T-helper 17 cell (primary cell): ENCODE data around the gene KATNAL2. TPM values are rescaled to one million over a fixed set of nuclear protein-coding genes. Genes with fewer than 3 reads are reported as not detected.
A peak's percentile ranks its signal among the peaks of the same experiment; 100 is the strongest.

Source experiments
- ATAC-seq: fragments of 150-1000 bp; cut with Tn5 transposase; 2 replicates; pipeline ENCODE4 v1.10.0; 2021; ENCODE audit warnings: mild to moderate bottlenecking, moderate library complexity
- DNase-seq, 3 donors: peaks; one replicate each; pipeline versions ENCODE4 v3.0.0 to v3.0.0-alpha.2; 2020 to 2021
- H3K9me3 ChIP-seq: one replicate; pipeline ENCODE4 v1.7.0; 2013; ENCODE audit warnings: low read length, mild to moderate bottlenecking; ENCODE audit not compliant: control insufficient read depth, poor library complexity, severe bottlenecking
- H3K27ac Mint-ChIP-seq: one replicate; pipeline ENCODE4 v1.8.0; 2022; ENCODE audit warnings: mild to moderate bottlenecking, moderate library complexity, mixed read lengths
- H3K27me3 Mint-ChIP-seq: one replicate; pipeline ENCODE4 v1.8.0; 2022; ENCODE audit warnings: mixed read lengths
- H3K36me3 Mint-ChIP-seq: one replicate; pipeline ENCODE4 v1.8.0; 2022; ENCODE audit warnings: low read depth, mixed read lengths
- H3K4me1 Mint-ChIP-seq: one replicate; pipeline ENCODE4 v1.8.0; 2022; ENCODE audit warnings: mild to moderate bottlenecking, mixed read lengths
- H3K4me3 Mint-ChIP-seq: one replicate; pipeline ENCODE4 v1.8.0; 2022; ENCODE audit warnings: mild to moderate bottlenecking, moderate library complexity, mixed read lengths
- total RNA-seq, 4 donors: library from RNA in 2 of 4; stranded (reverse) in 2 of 4; gene quantifications; one replicate each; pipeline ENCODE4 v1.2.3 and lab custom pipeline; 2022 to 2026

The KATNAL2 gene, protein sequence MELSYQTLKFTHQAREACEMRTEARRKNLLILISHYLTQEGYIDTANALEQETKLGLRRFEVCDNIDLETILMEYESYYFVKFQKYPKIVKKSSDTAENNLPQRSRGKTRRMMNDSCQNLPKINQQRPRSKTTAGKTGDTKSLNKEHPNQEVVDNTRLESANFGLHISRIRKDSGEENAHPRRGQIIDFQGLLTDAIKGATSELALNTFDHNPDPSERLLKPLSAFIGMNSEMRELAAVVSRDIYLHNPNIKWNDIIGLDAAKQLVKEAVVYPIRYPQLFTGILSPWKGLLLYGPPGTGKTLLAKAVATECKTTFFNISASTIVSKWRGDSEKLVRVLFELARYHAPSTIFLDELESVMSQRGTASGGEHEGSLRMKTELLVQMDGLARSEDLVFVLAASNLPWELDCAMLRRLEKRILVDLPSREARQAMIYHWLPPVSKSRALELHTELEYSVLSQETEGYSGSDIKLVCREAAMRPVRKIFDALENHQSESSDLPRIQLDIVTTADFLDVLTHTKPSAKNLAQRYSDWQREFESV
- under 1 TPM; 0.86 to 0.97 TPM for total RNA-seq
- 1.0 to 1.1 reads per million in 2 donors for total RNA-seq (lab: John Stamatoyannopoulos, UW)

DNA sequence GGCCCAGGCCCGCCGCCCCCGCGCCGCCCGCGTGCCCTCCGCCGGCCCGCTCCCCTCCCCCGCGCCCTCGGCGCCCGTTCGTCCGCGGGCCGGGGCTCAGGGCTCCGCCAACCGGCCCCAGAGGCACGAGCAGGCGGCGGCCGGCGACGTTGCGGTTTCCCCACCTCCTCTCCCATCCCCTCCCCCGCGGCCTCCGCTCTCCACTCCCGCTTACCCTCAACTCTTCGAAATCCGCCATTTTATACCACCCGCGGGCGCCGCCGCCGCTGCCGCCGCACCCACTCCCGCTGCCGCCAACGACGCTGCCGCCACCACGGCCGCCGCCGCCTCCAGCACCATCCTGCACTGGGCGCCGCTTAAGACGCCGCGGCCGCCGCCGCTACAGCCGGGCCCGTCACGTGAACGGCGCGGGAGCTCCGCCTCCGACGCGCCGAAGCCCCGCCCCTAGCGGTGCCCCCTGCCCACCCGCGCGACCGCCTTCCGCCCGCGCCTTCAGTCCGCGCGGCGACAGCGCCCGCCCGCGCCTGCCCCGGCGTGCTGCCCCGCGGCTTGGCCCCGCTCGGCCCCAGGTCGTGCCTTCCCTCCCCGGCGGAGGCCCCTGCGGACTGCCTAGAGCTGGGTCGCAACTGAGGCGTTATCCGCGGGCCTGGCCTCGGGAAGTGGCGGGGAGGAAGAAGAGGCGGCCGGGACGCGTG is at the start of gene KATNAL2, which contains the start of gene PIAS2:
KATNAL2 (plus strand) TSS at position 495 of the 695 bp plus-strand sequence. CDS start 29,271 bp downstream, outside the sequence.
PIAS2 (minus strand) TSS at position 400 of the 695 bp plus-strand sequence; CDS start at position 238, 162 bp downstream.
- no peaks in the 10 kb centered on the region for H3K27me3 Mint-ChIP-seq
- H3K4me1 Mint-ChIP-seq, result peaks cover 32% of the 10 kb centered on the region
- peak within 1 kb of the TSS; percentile 86 for H3K27ac Mint-ChIP-seq
- DNase-seq, result peak; percentile 55 to 70 (median 69)
- H3K9me3 ChIP-seq, result no peaks in the 10 kb centered on the region
- peak; percentile 89 for ATAC-seq
- H3K36me3 Mint-ChIP-seq, result no peaks in the 10 kb centered on the region
- peak within 1 kb of the TSS; percentile 88 for H3K4me3 Mint-ChIP-seq

DNA sequence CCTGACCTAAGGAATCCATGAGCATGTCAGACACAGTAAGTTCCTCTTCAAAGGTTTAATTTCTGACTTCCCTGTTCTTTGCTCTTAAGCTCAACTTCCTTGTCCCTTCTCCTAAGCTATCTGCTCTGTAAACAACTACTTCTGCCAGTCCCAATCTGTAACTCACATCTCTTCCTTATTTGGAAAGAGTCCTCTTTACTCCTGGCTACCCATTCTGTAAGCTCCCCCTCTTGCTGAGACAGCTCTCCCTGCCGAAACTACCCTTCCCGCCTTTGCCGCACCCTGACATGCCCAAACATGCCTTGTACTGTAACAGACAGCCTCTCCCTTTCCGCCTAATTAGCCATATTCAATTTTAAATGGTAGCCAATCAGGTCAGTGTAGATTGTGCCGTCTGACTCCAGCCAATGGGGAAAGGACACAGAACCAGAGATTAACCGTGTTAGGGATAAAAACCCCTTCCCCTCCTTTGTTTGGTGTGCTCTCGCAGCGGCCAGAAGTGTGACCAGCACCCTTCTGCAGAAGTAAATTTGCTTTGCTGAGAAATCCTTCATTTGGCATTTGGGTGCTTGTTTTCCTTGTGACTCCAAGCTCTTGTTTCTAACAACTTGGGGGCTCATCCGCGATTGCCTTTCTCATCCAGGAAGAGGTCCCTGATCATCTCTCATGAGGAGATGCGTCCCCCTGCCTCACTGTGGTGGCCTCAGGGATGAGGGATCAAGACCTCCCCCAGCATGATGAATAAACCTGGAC is 49.1 kb upstream of the KATNAL2 start:
- DNase-seq (no peak), ATAC-seq (no peak)
- peaks cover 3% of the 10 kb centered on the region for H3K9me3 ChIP-seq
- peaks cover 2% of the 10 kb centered on the region for H3K4me1 Mint-ChIP-seq
- no peak overlapping the region for H3K27ac Mint-ChIP-seq
- no peaks in the 10 kb centered on the region for H3K27me3 Mint-ChIP-seq
- H3K4me3 Mint-ChIP-seq, result no peak overlapping the region
- H3K36me3 Mint-ChIP-seq, result peaks cover 2% of the 10 kb centered on the region

DNA sequence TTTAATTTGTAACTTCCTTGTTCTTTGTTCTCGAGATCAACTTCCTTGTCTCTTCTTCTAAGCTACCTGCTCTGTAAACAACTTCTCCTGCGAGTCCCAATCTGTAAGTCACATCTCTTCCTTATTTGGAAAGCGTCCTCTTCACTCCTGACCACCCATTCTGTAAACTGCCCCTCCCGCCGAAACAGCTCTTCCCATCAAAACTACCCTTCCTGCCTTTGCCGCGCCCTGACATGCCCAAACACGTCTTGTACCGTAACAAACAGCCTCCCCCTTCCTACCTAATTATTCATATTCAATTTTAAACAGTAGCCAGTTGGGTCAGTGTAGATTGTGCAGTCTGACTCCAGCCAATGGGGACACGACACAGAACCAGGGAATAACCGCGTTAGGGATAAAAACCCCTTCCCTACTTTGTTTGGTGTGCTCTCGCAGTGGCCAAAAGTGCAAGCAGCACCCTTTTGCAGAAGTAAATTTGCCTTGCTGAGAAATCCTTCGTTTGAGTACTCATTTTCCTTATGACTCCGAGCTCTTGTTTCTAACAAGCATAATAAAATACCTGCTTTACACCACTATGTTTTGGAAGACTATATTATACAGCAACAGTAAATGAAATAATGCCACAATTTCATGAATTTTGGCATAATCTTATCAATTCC is 39.9 kb upstream of the KATNAL2 start:
- Mint-ChIP-seq H3K4me3 (no peak overlapping the region), H3K4me1 (no peaks in the 10 kb centered on the region), H3K27ac (no peak overlapping the region), H3K27me3 (no peaks in the 10 kb centered on the region), H3K36me3 (peaks cover 5% of the 10 kb centered on the region)
- DNase-seq (no peak), ATAC-seq (no peak)
- H3K9me3 ChIP-seq, result no peaks in the 10 kb centered on the region

DNA sequence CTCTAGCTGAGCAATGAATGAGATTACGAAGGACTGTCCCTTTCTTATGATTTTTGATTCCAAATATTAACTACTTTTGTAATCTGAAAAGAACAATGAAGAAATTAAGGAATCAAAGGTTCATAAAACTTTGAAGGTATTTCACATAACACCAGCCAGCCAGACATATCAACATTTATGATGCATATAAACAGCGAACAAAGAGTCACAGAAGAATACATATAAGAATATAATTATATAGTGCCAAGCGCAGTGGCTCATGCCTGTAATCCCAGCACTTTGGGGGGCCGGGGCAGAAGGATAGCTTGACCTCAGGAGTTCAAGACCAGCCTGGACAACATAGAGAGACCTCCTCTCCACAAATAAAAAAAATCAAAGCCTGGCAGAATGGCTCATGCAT is 34.2 kb upstream of the KATNAL2 start:
- Mint-ChIP-seq H3K4me1 (no peaks in the 10 kb centered on the region), H3K4me3 (no peak overlapping the region), H3K27ac (peak overlapping the region; percentile 75), H3K36me3 (peaks cover 7% of the 10 kb centered on the region), H3K27me3 (no peaks in the 10 kb centered on the region)
- no peak for DNase-seq
- H3K9me3 ChIP-seq, result no peaks in the 10 kb centered on the region
- no peak for ATAC-seq

DNA sequence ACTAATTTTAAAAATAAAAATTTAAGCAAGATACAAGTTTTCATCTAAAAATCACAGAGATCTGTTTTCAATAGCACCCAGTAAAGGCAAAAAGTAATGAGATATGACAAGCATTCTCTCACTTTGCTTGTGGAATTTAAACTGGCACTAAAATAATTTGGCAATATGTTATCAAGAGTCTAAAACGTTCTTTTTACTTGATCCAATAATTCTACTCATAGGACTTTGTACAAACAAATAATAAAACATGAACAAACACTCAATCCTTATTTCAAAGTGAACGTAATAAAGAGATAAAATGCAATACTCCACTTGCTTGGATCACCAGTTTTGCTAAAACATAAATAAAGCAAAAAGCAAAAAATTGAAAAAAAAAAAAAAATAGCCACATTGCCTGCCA is 30.5 kb upstream of the KATNAL2 start:
- DNase-seq (no peak), ATAC-seq (no peak)
- Mint-ChIP-seq H3K4me3 (no peak overlapping the region), H3K4me1 (peaks cover 5% of the 10 kb centered on the region), H3K36me3 (peaks cover 12% of the 10 kb centered on the region), H3K27ac (no peak overlapping the region), H3K27me3 (no peaks in the 10 kb centered on the region)
- no peaks in the 10 kb centered on the region for H3K9me3 ChIP-seq

DNA sequence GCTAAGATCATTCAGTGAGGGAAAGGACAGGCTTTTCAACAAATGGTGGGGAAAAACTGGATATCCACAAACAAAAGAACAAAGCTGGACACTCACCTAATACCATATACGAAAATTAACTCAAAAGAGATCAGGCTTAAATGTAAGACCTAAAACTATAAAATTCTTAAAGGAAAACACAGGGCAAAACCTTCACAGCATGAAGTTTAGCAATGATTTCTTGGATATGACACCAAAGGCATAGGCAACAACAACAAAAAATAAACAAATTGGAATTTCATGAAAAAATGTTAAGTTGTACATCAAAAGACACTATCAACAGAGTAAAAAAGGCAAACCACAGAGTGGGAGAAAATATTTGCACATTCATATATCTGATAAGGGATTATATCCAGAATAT is 28.4 kb upstream of the KATNAL2 start:
- H3K4me1 Mint-ChIP-seq, result peaks cover 17% of the 10 kb centered on the region
- no peak overlapping the region for H3K27ac Mint-ChIP-seq
- H3K27me3 Mint-ChIP-seq, result no peaks in the 10 kb centered on the region
- no peak overlapping the region for H3K4me3 Mint-ChIP-seq
- ATAC-seq (no peak), DNase-seq (no peak)
- H3K36me3 Mint-ChIP-seq, result peaks cover 12% of the 10 kb centered on the region
- H3K9me3 ChIP-seq, result no peaks in the 10 kb centered on the region

DNA sequence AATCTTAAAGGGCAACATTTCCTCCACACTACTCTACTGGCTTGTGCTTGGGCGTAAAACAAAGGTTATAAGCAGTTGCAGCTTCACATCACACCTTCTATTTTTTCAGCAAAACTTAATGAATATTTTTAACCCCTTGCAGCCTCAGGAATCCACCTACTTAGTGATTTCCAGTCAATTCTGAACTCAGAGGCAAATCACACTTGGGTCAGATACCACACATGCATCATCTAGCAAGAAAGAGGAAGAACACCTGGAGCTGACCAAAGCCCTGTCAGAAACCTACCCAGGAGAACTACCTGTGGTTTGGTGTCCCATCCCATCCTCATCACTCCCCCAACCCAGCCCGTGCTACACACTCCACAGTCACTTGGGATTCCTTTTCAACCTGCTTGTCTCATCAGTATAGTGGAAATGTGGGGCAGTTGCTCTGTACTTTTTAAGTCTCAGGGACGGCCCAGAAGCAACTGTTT is 25.6 kb upstream of the KATNAL2 start:
- no peak overlapping the region for H3K4me3 Mint-ChIP-seq
- H3K27ac Mint-ChIP-seq, result no peak overlapping the region
- DNase-seq (no peak), ATAC-seq (no peak)
- H3K36me3 Mint-ChIP-seq, result peaks cover 12% of the 10 kb centered on the region
- no peaks in the 10 kb centered on the region for H3K9me3 ChIP-seq
- H3K27me3 Mint-ChIP-seq, result no peaks in the 10 kb centered on the region
- peaks cover 22% of the 10 kb centered on the region for H3K4me1 Mint-ChIP-seq

DNA sequence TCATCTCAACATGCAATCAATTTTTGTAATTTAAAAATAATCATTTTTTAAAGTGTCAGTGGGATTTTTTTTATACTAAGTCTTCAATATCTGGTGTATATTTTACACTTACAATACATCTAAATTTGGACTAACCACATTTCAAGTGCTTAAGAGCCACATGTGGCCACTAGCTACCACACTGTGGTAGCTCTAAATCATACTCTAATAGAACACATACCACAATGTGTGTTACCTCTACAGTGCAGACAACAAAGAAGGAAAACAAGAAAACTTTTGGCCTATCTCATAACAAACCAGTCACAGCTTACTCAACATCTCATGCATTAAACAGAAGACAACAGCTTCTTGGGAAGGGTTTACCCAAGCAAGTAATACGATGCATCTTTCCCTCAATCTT is 24.6 kb upstream of the KATNAL2 start:
- no peak overlapping the region for H3K27ac Mint-ChIP-seq

DNA sequence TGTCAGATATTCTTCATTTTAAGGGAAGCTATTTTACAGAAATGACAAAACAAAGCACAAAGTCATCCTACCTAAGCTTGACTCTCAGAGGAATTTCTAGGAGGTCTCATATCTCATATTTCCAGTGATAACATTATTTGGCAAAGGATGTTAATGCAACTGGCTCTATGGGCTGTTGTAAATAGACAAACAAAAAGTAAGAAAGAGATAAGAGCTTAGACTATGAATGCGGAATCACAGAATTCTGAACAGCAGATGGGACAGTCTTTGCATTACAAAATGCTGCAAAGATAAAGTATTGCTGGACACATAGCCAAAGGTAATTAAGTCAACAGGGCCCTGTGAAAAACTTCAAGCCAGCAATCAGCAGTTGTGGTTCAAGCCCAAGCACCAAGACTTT is 24.0 kb upstream of the KATNAL2 start:
- H3K36me3 Mint-ChIP-seq, result peaks cover 11% of the 10 kb centered on the region
- H3K27ac Mint-ChIP-seq, result peak overlapping the region; percentile 41

More for the DNA sequence above, 24.6 kb upstream of the KATNAL2 start:
- Mint-ChIP-seq H3K27me3 (no peaks in the 10 kb centered on the region), H3K4me3 (no peak overlapping the region), H3K36me3 (peaks cover 11% of the 10 kb centered on the region), H3K4me1 (peaks cover 27% of the 10 kb centered on the region)
- H3K9me3 ChIP-seq, result no peaks in the 10 kb centered on the region
- no peak for DNase-seq
- ATAC-seq, result no peak

DNA sequence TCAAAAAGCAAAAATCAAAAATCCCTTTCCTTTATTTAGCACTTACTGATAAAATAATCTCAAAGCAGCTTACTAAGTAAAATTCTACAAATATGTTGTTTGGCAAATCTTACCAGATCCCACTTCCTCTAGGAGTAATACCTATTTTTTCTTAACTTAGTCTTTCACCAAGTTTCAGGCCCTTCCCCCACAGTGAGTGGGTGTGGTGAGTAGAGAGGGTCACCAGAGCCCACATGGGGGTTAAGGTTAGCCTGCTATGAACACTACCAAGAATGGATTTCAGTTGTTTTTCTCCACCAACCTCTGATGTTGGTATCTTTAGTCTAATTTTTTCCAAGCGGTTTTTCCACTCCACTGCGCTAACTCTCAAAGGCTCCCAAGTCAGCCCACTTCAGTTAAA is 23.3 kb upstream of the KATNAL2 start:
- H3K9me3 ChIP-seq, result no peaks in the 10 kb centered on the region
- Mint-ChIP-seq H3K27me3 (no peaks in the 10 kb centered on the region), H3K4me3 (no peak overlapping the region), H3K36me3 (peaks cover 9% of the 10 kb centered on the region), H3K27ac (peak overlapping the region; percentile 41), H3K4me1 (peaks cover 27% of the 10 kb centered on the region)
- ATAC-seq (no peak), DNase-seq (no peak)

More for the DNA sequence above, 24.0 kb upstream of the KATNAL2 start:
- no peak for ATAC-seq
- H3K9me3 ChIP-seq, result no peaks in the 10 kb centered on the region
- no peak overlapping the region for H3K4me3 Mint-ChIP-seq
- no peaks in the 10 kb centered on the region for H3K27me3 Mint-ChIP-seq
- H3K4me1 Mint-ChIP-seq, result peaks cover 27% of the 10 kb centered on the region
- no peak for DNase-seq

DNA sequence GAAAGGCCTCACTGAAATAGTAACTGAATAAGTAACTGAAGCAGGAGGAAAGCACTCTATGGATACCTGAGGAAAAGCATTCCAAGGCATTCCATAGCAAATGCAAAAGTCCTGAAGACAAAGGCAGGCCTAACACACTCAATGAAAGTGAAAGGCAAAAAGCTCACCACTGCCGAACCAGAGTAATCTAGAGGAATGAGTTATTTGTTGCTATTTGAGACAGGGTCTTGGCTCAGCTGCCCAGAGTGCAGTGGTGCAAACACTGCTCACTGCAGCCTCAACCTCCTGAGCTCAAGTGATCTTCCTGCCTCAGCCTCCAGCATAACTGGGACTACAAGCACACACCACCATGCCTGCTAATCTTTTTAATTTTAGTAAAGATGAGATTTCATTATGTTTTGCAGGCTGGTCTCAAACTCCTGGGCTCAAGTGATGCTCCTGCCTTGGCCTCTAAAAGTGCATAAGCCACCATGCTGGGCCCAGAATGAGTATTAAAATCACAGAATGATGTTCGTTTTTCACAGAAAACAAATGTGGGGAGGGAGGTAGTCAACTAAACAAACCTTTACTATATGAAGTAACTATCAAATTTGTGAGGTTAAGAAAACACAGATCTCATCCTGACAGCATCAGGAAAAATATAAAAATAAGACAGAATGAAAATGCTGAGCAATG is 18.0 kb upstream of the KATNAL2 start:
- H3K9me3 ChIP-seq, result no peaks in the 10 kb centered on the region
- DNase-seq, result no peak
- peaks cover 3% of the 10 kb centered on the region for H3K36me3 Mint-ChIP-seq
- H3K27me3 Mint-ChIP-seq, result no peaks in the 10 kb centered on the region
- H3K4me3 Mint-ChIP-seq, result no peak overlapping the region
- no peak for ATAC-seq
- no peak overlapping the region for H3K27ac Mint-ChIP-seq
- H3K4me1 Mint-ChIP-seq, result peaks cover 12% of the 10 kb centered on the region

DNA sequence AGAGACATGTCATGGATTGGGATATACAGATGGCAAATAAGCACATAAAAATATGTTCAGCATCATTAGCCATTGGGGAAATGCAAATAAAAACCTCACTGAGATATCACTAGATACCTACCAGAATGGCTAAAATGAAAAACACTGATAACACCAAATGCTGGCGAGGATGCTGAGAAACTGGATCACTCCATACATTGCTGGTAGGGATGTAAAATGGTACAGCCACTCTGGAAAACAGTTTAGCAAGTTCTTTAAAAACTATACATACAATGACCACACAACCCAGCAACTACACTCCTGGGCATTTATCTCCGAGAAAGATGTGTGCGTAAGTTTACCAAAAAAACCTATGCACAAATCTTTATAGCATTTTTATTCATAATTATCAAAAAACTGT is 14.0 kb upstream of the KATNAL2 start:
- Mint-ChIP-seq H3K27ac (no peak overlapping the region), H3K36me3 (peaks cover 5% of the 10 kb centered on the region), H3K4me1 (peaks cover 10% of the 10 kb centered on the region), H3K27me3 (no peaks in the 10 kb centered on the region), H3K4me3 (no peak overlapping the region)
- H3K9me3 ChIP-seq, result no peaks in the 10 kb centered on the region
- DNase-seq (no peak), ATAC-seq (no peak)
